Measurements from ENCODE around the gene MS4A6E. TPM values are rescaled to one million over a fixed set of nuclear protein-coding genes. Genes with fewer than 3 reads are reported as not detected.

The MS4A6E gene
- polyA plus RNA-seq, 2 donors, result not detected

GRCh38 chr11:60370252-60370810, 43.3 kb downstream of the MS4A6E start:
- no peak overlapping the region for H3K27ac ChIP-seq (ENCODE audit: low read depth in 2 of 2, low read length in 1 of 2)
- H3K4me1 ChIP-seq (ENCODE audit: control insufficient read depth in 2 of 2, insufficient read depth in 2 of 2, low read length in 1 of 2), result no peaks in the 10 kb centered on the region
- H3K9me3 ChIP-seq (ENCODE audit: control insufficient read depth in 2 of 2, insufficient read depth in 1 of 2, low read depth in 1 of 2, low read length in 1 of 2), result no peaks in the 10 kb centered on the region
- no peaks in the 10 kb centered on the region for H3K27me3 ChIP-seq (ENCODE audit: control insufficient read depth in 1 of 2, insufficient read depth in 2 of 2, low read length in 2 of 2)
- 33 to 34% methylated on average over 2 of the region's 2 CpGs for WGBS, 2 donors
- H3K4me3 ChIP-seq (ENCODE audit: low read depth in 1 of 2, low read length in 2 of 2), result no peak overlapping the region
- H3K36me3 ChIP-seq (ENCODE audit: control insufficient read depth in 2 of 2, insufficient read depth in 2 of 2, low read length in 1 of 2), result no peaks in the 10 kb centered on the region

GRCh38 chr11:60370811-60371298, 43.8 kb downstream of the MS4A6E start:
- 27 to 31% methylated on average over 5 of the region's 5 CpGs for WGBS, 2 donors
- no peaks in the 10 kb centered on the region for H3K36me3 ChIP-seq (ENCODE audit: control insufficient read depth in 2 of 2, insufficient read depth in 2 of 2, low read length in 1 of 2)
- H3K27ac ChIP-seq (ENCODE audit: low read depth in 2 of 2, low read length in 1 of 2), result no peak overlapping the region
- no peaks in the 10 kb centered on the region for H3K9me3 ChIP-seq (ENCODE audit: control insufficient read depth in 2 of 2, insufficient read depth in 1 of 2, low read depth in 1 of 2, low read length in 1 of 2)
- no peaks in the 10 kb centered on the region for H3K27me3 ChIP-seq (ENCODE audit: control insufficient read depth in 1 of 2, insufficient read depth in 2 of 2, low read length in 2 of 2)
- H3K4me1 ChIP-seq (ENCODE audit: control insufficient read depth in 2 of 2, insufficient read depth in 2 of 2, low read length in 1 of 2), result no peaks in the 10 kb centered on the region
- no peak overlapping the region for H3K4me3 ChIP-seq (ENCODE audit: low read depth in 1 of 2, low read length in 2 of 2)

- no peak overlapping the region for H3K27ac ChIP-seq (ENCODE audit: low read depth in 2 of 2, low read length in 1 of 2)
- H3K27me3 ChIP-seq (ENCODE audit: control insufficient read depth in 1 of 2, insufficient read depth in 2 of 2, low read length in 2 of 2), result no peaks in the 10 kb centered on the region
- no peaks in the 10 kb centered on the region for H3K9me3 ChIP-seq (ENCODE audit: control insufficient read depth in 2 of 2, insufficient read depth in 1 of 2, low read depth in 1 of 2, low read length in 1 of 2)
- H3K36me3 ChIP-seq (ENCODE audit: control insufficient read depth in 2 of 2, insufficient read depth in 2 of 2, low read length in 1 of 2), result no peaks in the 10 kb centered on the region
- 67 to 69% methylated on average over 3 of the region's 3 CpGs for WGBS, 2 donors
- H3K4me1 ChIP-seq (ENCODE audit: control insufficient read depth in 2 of 2, insufficient read depth in 2 of 2, low read length in 1 of 2), result no peaks in the 10 kb centered on the region
- H3K4me3 ChIP-seq (ENCODE audit: low read depth in 1 of 2, low read length in 2 of 2), result no peak overlapping the region
These were observed 44.3 kb downstream of the MS4A6E start for GRCh38 chr11:60371386-60371785.

- Histone ChIP-seq H3K4me3 (ENCODE audit: low read depth in 1 of 2, low read length in 2 of 2) (no peak overlapping the region), H3K36me3 (ENCODE audit: control insufficient read depth in 2 of 2, insufficient read depth in 2 of 2, low read length in 1 of 2) (no peaks in the 10 kb centered on the region), H3K9me3 (ENCODE audit: control insufficient read depth in 2 of 2, insufficient read depth in 1 of 2, low read depth in 1 of 2, low read length in 1 of 2) (no peaks in the 10 kb centered on the region), H3K27me3 (ENCODE audit: control insufficient read depth in 1 of 2, insufficient read depth in 2 of 2, low read length in 2 of 2) (no peaks in the 10 kb centered on the region), H3K4me1 (ENCODE audit: control insufficient read depth in 2 of 2, insufficient read depth in 2 of 2, low read length in 1 of 2) (no peaks in the 10 kb centered on the region), H3K27ac (ENCODE audit: low read depth in 2 of 2, low read length in 1 of 2) (no peak overlapping the region)
- 69 to 74% methylated on average over 1 of the region's 1 CpG for WGBS, 2 donors
These were observed 44.8 kb downstream of the MS4A6E start for GRCh38 chr11:60371854-60372253.

GRCh38 chr11:60372767-60373166, 45.7 kb downstream of the MS4A6E start:
- Histone ChIP-seq H3K9me3 (ENCODE audit: control insufficient read depth in 2 of 2, insufficient read depth in 1 of 2, low read depth in 1 of 2, low read length in 1 of 2) (no peaks in the 10 kb centered on the region), H3K4me3 (ENCODE audit: low read depth in 1 of 2, low read length in 2 of 2) (no peak overlapping the region), H3K36me3 (ENCODE audit: control insufficient read depth in 2 of 2, insufficient read depth in 2 of 2, low read length in 1 of 2) (no peaks in the 10 kb centered on the region), H3K27me3 (ENCODE audit: control insufficient read depth in 1 of 2, insufficient read depth in 2 of 2, low read length in 2 of 2) (no peaks in the 10 kb centered on the region), H3K27ac (ENCODE audit: low read depth in 2 of 2, low read length in 1 of 2) (no peak overlapping the region), H3K4me1 (ENCODE audit: control insufficient read depth in 2 of 2, insufficient read depth in 2 of 2, low read length in 1 of 2) (no peaks in the 10 kb centered on the region)
- WGBS, 2 donors, result 83 to 87% methylated on average over 3 of the region's 3 CpGs

GRCh38 chr11:60375316-60375715, 48.3 kb downstream of the MS4A6E start:
- WGBS, 2 donors, result 96 to 97% methylated on average over 3 of the region's 3 CpGs
- Histone ChIP-seq H3K27ac (ENCODE audit: low read depth in 2 of 2, low read length in 1 of 2) (no peak overlapping the region), H3K4me3 (ENCODE audit: low read depth in 1 of 2, low read length in 2 of 2) (no peak overlapping the region), H3K4me1 (ENCODE audit: control insufficient read depth in 2 of 2, insufficient read depth in 2 of 2, low read length in 1 of 2) (no peaks in the 10 kb centered on the region), H3K36me3 (ENCODE audit: control insufficient read depth in 2 of 2, insufficient read depth in 2 of 2, low read length in 1 of 2) (no peaks in the 10 kb centered on the region), H3K9me3 (ENCODE audit: control insufficient read depth in 2 of 2, insufficient read depth in 1 of 2, low read depth in 1 of 2, low read length in 1 of 2) (no peaks in the 10 kb centered on the region), H3K27me3 (ENCODE audit: control insufficient read depth in 1 of 2, insufficient read depth in 2 of 2, low read length in 2 of 2) (no peaks in the 10 kb centered on the region)

GRCh38 chr11:60376601-60377000, 49.5 kb downstream of the MS4A6E start:
- H3K9me3 ChIP-seq (ENCODE audit: control insufficient read depth in 2 of 2, insufficient read depth in 1 of 2, low read depth in 1 of 2, low read length in 1 of 2), result no peaks in the 10 kb centered on the region
- no peaks in the 10 kb centered on the region for H3K4me1 ChIP-seq (ENCODE audit: control insufficient read depth in 2 of 2, insufficient read depth in 2 of 2, low read length in 1 of 2)
- no peak overlapping the region for H3K4me3 ChIP-seq (ENCODE audit: low read depth in 1 of 2, low read length in 2 of 2)
- no peak overlapping the region for H3K27ac ChIP-seq (ENCODE audit: low read depth in 2 of 2, low read length in 1 of 2)
- no peaks in the 10 kb centered on the region for H3K27me3 ChIP-seq (ENCODE audit: control insufficient read depth in 1 of 2, insufficient read depth in 2 of 2, low read length in 2 of 2)
- 73 to 74% methylated on average over 3 of the region's 3 CpGs for WGBS, 2 donors
- no peaks in the 10 kb centered on the region for H3K36me3 ChIP-seq (ENCODE audit: control insufficient read depth in 2 of 2, insufficient read depth in 2 of 2, low read length in 1 of 2)

GRCh38 chr11:60377401-60378136, 50.5 kb downstream of the MS4A6E start:
- Histone ChIP-seq H3K4me3 (ENCODE audit: low read depth in 1 of 2, low read length in 2 of 2) (no peak overlapping the region), H3K36me3 (ENCODE audit: control insufficient read depth in 2 of 2, insufficient read depth in 2 of 2, low read length in 1 of 2) (no peaks in the 10 kb centered on the region), H3K27me3 (ENCODE audit: control insufficient read depth in 1 of 2, insufficient read depth in 2 of 2, low read length in 2 of 2) (no peaks in the 10 kb centered on the region), H3K4me1 (ENCODE audit: control insufficient read depth in 2 of 2, insufficient read depth in 2 of 2, low read length in 1 of 2) (peaks cover 0 to 3% of the 10 kb centered on the region in 2 donors), H3K9me3 (ENCODE audit: control insufficient read depth in 2 of 2, insufficient read depth in 1 of 2, low read depth in 1 of 2, low read length in 1 of 2) (no peaks in the 10 kb centered on the region), H3K27ac (ENCODE audit: low read depth in 2 of 2, low read length in 1 of 2) (no peak overlapping the region)
- 81 to 89% methylated on average over 2 of the region's 2 CpGs for WGBS, 2 donors

- Histone ChIP-seq H3K36me3 (ENCODE audit: control insufficient read depth in 2 of 2, insufficient read depth in 2 of 2, low read length in 1 of 2) (no peaks in the 10 kb centered on the region), H3K9me3 (ENCODE audit: control insufficient read depth in 2 of 2, insufficient read depth in 1 of 2, low read depth in 1 of 2, low read length in 1 of 2) (no peaks in the 10 kb centered on the region), H3K27ac (ENCODE audit: low read depth in 2 of 2, low read length in 1 of 2) (no peak within 1 kb of the TSS), H3K27me3 (ENCODE audit: control insufficient read depth in 1 of 2, insufficient read depth in 2 of 2, low read length in 2 of 2) (no peaks in the 10 kb centered on the region), H3K4me1 (ENCODE audit: control insufficient read depth in 2 of 2, insufficient read depth in 2 of 2, low read length in 1 of 2) (peaks cover 0 to 3% of the 10 kb centered on the region in 2 donors), H3K4me3 (ENCODE audit: low read depth in 1 of 2, low read length in 2 of 2) (no peak within 1 kb of the TSS)
- 34 to 36% methylated on average over 3 of the region's 3 CpGs for WGBS, 2 donors
These were observed 51.3 kb downstream of the MS4A6E start, which contains the start of gene MS4A7 for GRCh38 chr11:60378354-60378753. Gene MS4A7, plus strand, starts transcription at chr11:60378532. Its CDS starts 4,610 bp downstream, at chr11:60383142.
